Type B pancreatic cell (in vitro differentiated cells): ENCODE data around the gene SPINT2. TPM values are rescaled to one million over a fixed set of nuclear protein-coding genes. Genes with fewer than 3 reads are reported as not detected.
A peak's percentile ranks its signal among the peaks of the same experiment; 100 is the strongest.

Experiments used
- DNase-seq: peaks from one replicate; pipeline ENCODE4 v3.0.0; 2021; ENCODE audit warnings: mixed read lengths; ENCODE audit not compliant: unreplicated experiment; ENCODE audit errors: extremely low spot score
- H3K27ac Mint-ChIP-seq: 2 replicates; pipeline ENCODE4 v1.8.0; 2021; ENCODE audit warnings: mild to moderate bottlenecking, mixed read lengths
- H3K27me3 Mint-ChIP-seq: 2 replicates; pipeline ENCODE4 v1.8.0; 2021; ENCODE audit warnings: mixed read lengths
- H3K36me3 Mint-ChIP-seq: 2 replicates; pipeline ENCODE4 v1.8.0; 2021; ENCODE audit warnings: mixed read lengths
- H3K4me1 Mint-ChIP-seq: one replicate; pipeline ENCODE4 v1.8.0; 2021; ENCODE audit warnings: mixed read lengths; ENCODE audit not compliant: unreplicated experiment
- H3K4me3 Mint-ChIP-seq: 2 replicates; pipeline ENCODE4 v1.8.0; 2021; ENCODE audit warnings: mild to moderate bottlenecking, mixed read lengths
- H3K9me3 Mint-ChIP-seq: 2 replicates; pipeline ENCODE4 v1.8.0; 2021; ENCODE audit warnings: mixed read lengths
- CTCF ChIP-seq: fragments of 200-600 bp; sonication (generic); conservative IDR thresholded peaks from 2 replicates; pipeline ENCODE4 v1.5.0; 2021; ENCODE audit warnings: antibody characterized with exemption, mild to moderate bottlenecking
- long read RNA-seq: library from polyadenylated mRNA; unstranded; transcript quantifications from one replicate; pipeline ENCODE4 v2.0.0, GENCODE V29; 2020
- total RNA-seq: library from RNA; stranded (reverse); gene quantifications from 2 replicates; pipeline ENCODE4 v1.2.1, GENCODE V29; 2021; ENCODE audit warnings: low replicate concordance

Gene SPINT2
- 243 and 526 TPM in 2 replicates for total RNA-seq
- long read RNA-seq, transcript SPINT2-204 (7 exons, 1,246 nt), result minor isoform, 16 of 1,612 reads
- long read RNA-seq, transcript SPINT2-202 (6 exons, 1,367 nt), result minor isoform, 38 of 1,612 reads
- long read RNA-seq, transcript SPINT2-201 (7 exons, 1,802 nt), result major isoform, 1,528 of 1,612 reads
- long read RNA-seq, partial matches to known transcripts, result 9 of 1,612 reads
- long read RNA-seq, other reads (novel, unspliced or antisense), result 21 of 1,612 reads

GRCh38 chr19:38264486-38265212 lies at the start of gene SPINT2:
Gene SPINT2, plus strand, starts transcription at chr19:38264573. Its CDS starts 320 bp downstream, at chr19:38264893.
- Mint-ChIP-seq H3K9me3 (no peaks in the 10 kb centered on the region), H3K27me3 (peaks cover 6% of the 10 kb centered on the region), H3K4me3 (peak within 1 kb of the TSS; percentile 88), H3K36me3 (no peaks in the 10 kb centered on the region), H3K4me1 (peaks cover 42% of the 10 kb centered on the region), H3K27ac (peak within 1 kb of the TSS; percentile 94)
- DNase-seq, result peak; percentile 89
- peak; percentile 23 for TF ChIP-seq CTCF

GRCh38 chr19:38216785-38217641 lies 47.4 kb upstream of the SPINT2 start:
- Mint-ChIP-seq H3K36me3 (peaks cover 11% of the 10 kb centered on the region), H3K27me3 (peaks cover 4% of the 10 kb centered on the region), H3K9me3 (no peaks in the 10 kb centered on the region), H3K4me1 (peaks cover 7% of the 10 kb centered on the region), H3K4me3 (no peak overlapping the region), H3K27ac (no peak overlapping the region)
- no peak for TF ChIP-seq CTCF
- DNase-seq, result no peak

- Mint-ChIP-seq H3K4me3 (no peak overlapping the region), H3K27ac (no peak overlapping the region), H3K9me3 (no peaks in the 10 kb centered on the region), H3K36me3 (peaks cover 11% of the 10 kb centered on the region), H3K27me3 (peaks cover 9% of the 10 kb centered on the region), H3K4me1 (peaks cover 11% of the 10 kb centered on the region)
- no peak for DNase-seq
- TF ChIP-seq CTCF, result no peak
Measured at GRCh38 chr19:38218204-38218603, 46.2 kb upstream of the SPINT2 start.

- Mint-ChIP-seq H3K4me1 (peaks cover 12% of the 10 kb centered on the region), H3K27ac (no peak overlapping the region), H3K4me3 (no peak overlapping the region), H3K27me3 (peaks cover 14% of the 10 kb centered on the region), H3K36me3 (peaks cover 6% of the 10 kb centered on the region), H3K9me3 (no peaks in the 10 kb centered on the region)
- no peak for TF ChIP-seq CTCF
- no peak for DNase-seq
Measured at GRCh38 chr19:38219221-38219620, 45.2 kb upstream of the SPINT2 start.

GRCh38 chr19:38221421-38221820 lies 43.0 kb upstream of the SPINT2 start:
- H3K27me3 Mint-ChIP-seq, result peaks cover 20% of the 10 kb centered on the region
- no peaks in the 10 kb centered on the region for H3K9me3 Mint-ChIP-seq
- peaks cover 5% of the 10 kb centered on the region for H3K36me3 Mint-ChIP-seq
- no peak for TF ChIP-seq CTCF
- DNase-seq, result no peak
- H3K4me1 Mint-ChIP-seq, result peaks cover 16% of the 10 kb centered on the region
- no peak overlapping the region for H3K27ac Mint-ChIP-seq
- no peak overlapping the region for H3K4me3 Mint-ChIP-seq
